ENCODE results near the gene MAP2K5.

MAP2K5 gene

GRCh38 chr15:67746022-67746421, 203.5 kb downstream of the MAP2K5 start:
- Histone ChIP-seq H3K27ac (ENCODE audit: extremely low read depth, low read depth, low read length) (no peak overlapping the region), H3K4me3 (ENCODE audit: low read depth, low read length) (no peak overlapping the region), H3K9me3 (ENCODE audit: control insufficient read depth, insufficient read depth, low read depth, low read length) (no peaks in the 10 kb centered on the region), H3K36me3 (ENCODE audit: control insufficient read depth in 2 of 2, insufficient read depth in 1 of 2, low read length in 2 of 2) (no peaks in the 10 kb centered on the region), H3K4me1 (ENCODE audit: control insufficient read depth, insufficient read depth, low read length) (peaks cover 34% of the 10 kb centered on the region)
- ChIA-PET CTCF (interaction anchor here (0.5 kb wide), 1 partner anchor 23 kb away, joined by 3 read pairs; no protein-coding TSS in a partner anchor), POLR2A (no interaction called here)
- TF ChIP-seq ZNF621 (tag by site-specific recombination; IDR thresholded peaks at IDR 0.05) (no peak), ZNF366 (tag by site-specific recombination; conservative IDR thresholded peaks at IDR 0.05) (no peak), ZFP69B (tag by site-specific recombination; IDR thresholded peaks at IDR 0.05) (no peak), ZNF362 (tag by site-specific recombination; IDR thresholded peaks at IDR 0.05) (no peak), ZNF768 (tag by site-specific recombination; IDR thresholded peaks at IDR 0.05) (no peak), PATZ1 (tag by site-specific recombination; IDR thresholded peaks at IDR 0.05) (no peak), ZNF585B (tag by site-specific recombination; IDR thresholded peaks at IDR 0.05) (no peak), TCF7L2 (IDR thresholded peaks at IDR 0.05; ENCODE audit: borderline replicate concordance, low read depth, low read length) (no peak), ZXDB (tag by site-specific recombination; IDR thresholded peaks at IDR 0.05) (no peak), ZNF488 (tag by site-specific recombination; IDR thresholded peaks at IDR 0.05) (no peak), ZNF514 (tag by site-specific recombination; IDR thresholded peaks at IDR 0.05) (no peak), ZNF660 (tag by site-specific recombination; IDR thresholded peaks at IDR 0.05) (no peak), ZSCAN30 (tag by site-specific recombination; IDR thresholded peaks at IDR 0.05) (no peak), WT1 (tag by site-specific recombination; IDR thresholded peaks at IDR 0.05) (no peak), ZSCAN4 (tag by site-specific recombination; IDR thresholded peaks at IDR 0.05) (no peak), ZNF677 (tag by site-specific recombination; IDR thresholded peaks at IDR 0.05) (no peak)
- TF ChIP-seq, protein P1, sequence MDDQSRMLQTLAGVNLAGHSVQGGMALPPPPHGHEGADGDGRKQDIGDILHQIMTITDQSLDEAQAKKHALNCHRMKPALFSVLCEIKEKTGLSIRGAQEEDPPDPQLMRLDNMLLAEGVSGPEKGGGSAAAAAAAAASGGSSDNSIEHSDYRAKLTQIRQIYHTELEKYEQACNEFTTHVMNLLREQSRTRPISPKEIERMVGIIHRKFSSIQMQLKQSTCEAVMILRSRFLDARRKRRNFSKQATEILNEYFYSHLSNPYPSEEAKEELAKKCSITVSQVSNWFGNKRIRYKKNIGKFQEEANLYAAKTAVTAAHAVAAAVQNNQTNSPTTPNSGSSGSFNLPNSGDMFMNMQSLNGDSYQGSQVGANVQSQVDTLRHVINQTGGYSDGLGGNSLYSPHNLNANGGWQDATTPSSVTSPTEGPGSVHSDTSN (CRISPR knock-in tag; IDR thresholded peaks at IDR 0.05): no peak
- TF ChIP-seq, protein P2, sequence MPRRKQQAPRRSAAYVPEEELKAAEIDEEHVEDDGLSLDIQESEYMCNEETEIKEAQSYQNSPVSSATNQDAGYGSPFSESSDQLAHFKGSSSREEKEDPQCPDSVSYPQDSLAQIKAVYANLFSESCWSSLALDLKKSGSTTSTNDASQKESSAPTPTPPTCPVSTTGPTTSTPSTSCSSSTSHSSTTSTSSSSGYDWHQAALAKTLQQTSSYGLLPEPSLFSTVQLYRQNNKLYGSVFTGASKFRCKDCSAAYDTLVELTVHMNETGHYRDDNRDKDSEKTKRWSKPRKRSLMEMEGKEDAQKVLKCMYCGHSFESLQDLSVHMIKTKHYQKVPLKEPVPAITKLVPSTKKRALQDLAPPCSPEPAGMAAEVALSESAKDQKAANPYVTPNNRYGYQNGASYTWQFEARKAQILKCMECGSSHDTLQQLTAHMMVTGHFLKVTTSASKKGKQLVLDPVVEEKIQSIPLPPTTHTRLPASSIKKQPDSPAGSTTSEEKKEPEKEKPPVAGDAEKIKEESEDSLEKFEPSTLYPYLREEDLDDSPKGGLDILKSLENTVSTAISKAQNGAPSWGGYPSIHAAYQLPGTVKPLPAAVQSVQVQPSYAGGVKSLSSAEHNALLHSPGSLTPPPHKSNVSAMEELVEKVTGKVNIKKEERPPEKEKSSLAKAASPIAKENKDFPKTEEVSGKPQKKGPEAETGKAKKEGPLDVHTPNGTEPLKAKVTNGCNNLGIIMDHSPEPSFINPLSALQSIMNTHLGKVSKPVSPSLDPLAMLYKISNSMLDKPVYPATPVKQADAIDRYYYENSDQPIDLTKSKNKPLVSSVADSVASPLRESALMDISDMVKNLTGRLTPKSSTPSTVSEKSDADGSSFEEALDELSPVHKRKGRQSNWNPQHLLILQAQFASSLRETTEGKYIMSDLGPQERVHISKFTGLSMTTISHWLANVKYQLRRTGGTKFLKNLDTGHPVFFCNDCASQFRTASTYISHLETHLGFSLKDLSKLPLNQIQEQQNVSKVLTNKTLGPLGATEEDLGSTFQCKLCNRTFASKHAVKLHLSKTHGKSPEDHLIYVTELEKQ (tag by site-specific recombination; IDR thresholded peaks at IDR 0.05; ENCODE audit: borderline replicate concordance): no peak
